Measurements from ENCODE around the gene TSACC. TPM values are rescaled to one million over a fixed set of nuclear protein-coding genes. Genes with fewer than 3 reads are reported as not detected.

Gene TSACC
- total and polyA plus RNA-seq, 4 donors, result 0.28 to 2.7 (median 0.60) TPM; not detected in 1

DNA sequence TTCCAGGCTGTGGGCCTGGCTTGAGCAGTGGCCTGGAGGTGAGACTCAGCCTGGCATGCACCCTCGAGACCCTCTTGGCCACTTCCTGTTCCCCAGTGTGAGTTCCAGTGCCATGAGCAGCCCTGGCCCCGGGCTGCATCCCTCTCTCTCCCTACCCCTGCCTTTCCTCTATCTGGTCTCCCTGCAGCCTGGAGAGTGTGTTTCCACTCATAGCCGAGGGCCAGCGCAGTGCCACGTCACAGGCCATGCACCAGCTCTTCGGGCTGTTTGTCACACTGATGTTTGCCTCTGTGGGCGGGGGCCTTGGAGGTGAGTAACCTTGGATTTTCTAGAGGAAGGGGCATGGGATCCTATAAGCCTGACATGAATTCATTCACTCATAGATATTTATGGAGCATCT lies 44.2 kb downstream of the TSACC start:
- Histone ChIP-seq H3K27ac (ENCODE audit: low read depth in 1 of 2, low read length in 2 of 2) (no peak overlapping the region), H3K4me1 (ENCODE audit: control insufficient read depth in 4 of 4, insufficient read depth in 4 of 4, low read length in 3 of 4) (no peaks in the 10 kb centered on the region), H3K27me3 (ENCODE audit: control insufficient read depth in 4 of 4, insufficient read depth in 4 of 4, low read length in 3 of 4) (no peaks in the 10 kb centered on the region), H3K9me3 (ENCODE audit: control insufficient read depth in 4 of 4, low read length in 3 of 4) (no peaks in the 10 kb centered on the region), H3K36me3 (ENCODE audit: control insufficient read depth in 4 of 4, insufficient read depth in 3 of 4, low read depth in 1 of 4, low read length in 3 of 4) (no peaks in the 10 kb centered on the region), H3K9ac (ENCODE audit: low read depth in 1 of 2, low read length in 2 of 2) (no peak overlapping the region), H3K4me3 (ENCODE audit: low read depth in 1 of 3, low read length in 3 of 3) (no peak overlapping the region)
- TF ChIP-seq, protein P1, sequence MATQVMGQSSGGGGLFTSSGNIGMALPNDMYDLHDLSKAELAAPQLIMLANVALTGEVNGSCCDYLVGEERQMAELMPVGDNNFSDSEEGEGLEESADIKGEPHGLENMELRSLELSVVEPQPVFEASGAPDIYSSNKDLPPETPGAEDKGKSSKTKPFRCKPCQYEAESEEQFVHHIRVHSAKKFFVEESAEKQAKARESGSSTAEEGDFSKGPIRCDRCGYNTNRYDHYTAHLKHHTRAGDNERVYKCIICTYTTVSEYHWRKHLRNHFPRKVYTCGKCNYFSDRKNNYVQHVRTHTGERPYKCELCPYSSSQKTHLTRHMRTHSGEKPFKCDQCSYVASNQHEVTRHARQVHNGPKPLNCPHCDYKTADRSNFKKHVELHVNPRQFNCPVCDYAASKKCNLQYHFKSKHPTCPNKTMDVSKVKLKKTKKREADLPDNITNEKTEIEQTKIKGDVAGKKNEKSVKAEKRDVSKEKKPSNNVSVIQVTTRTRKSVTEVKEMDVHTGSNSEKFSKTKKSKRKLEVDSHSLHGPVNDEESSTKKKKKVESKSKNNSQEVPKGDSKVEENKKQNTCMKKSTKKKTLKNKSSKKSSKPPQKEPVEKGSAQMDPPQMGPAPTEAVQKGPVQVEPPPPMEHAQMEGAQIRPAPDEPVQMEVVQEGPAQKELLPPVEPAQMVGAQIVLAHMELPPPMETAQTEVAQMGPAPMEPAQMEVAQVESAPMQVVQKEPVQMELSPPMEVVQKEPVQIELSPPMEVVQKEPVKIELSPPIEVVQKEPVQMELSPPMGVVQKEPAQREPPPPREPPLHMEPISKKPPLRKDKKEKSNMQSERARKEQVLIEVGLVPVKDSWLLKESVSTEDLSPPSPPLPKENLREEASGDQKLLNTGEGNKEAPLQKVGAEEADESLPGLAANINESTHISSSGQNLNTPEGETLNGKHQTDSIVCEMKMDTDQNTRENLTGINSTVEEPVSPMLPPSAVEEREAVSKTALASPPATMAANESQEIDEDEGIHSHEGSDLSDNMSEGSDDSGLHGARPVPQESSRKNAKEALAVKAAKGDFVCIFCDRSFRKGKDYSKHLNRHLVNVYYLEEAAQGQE (IDR thresholded peaks at IDR 0.05), result no peak
- TF ChIP-seq, protein P2, sequence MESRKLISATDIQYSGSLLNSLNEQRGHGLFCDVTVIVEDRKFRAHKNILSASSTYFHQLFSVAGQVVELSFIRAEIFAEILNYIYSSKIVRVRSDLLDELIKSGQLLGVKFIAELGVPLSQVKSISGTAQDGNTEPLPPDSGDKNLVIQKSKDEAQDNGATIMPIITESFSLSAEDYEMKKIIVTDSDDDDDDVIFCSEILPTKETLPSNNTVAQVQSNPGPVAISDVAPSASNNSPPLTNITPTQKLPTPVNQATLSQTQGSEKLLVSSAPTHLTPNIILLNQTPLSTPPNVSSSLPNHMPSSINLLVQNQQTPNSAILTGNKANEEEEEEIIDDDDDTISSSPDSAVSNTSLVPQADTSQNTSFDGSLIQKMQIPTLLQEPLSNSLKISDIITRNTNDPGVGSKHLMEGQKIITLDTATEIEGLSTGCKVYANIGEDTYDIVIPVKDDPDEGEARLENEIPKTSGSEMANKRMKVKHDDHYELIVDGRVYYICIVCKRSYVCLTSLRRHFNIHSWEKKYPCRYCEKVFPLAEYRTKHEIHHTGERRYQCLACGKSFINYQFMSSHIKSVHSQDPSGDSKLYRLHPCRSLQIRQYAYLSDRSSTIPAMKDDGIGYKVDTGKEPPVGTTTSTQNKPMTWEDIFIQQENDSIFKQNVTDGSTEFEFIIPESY (IDR thresholded peaks at IDR 0.05), result no peak
- TF ChIP-seq JUND (IDR thresholded peaks at IDR 0.05) (no peak), YY1 (IDR thresholded peaks at IDR 0.05) (no peak), SP1 (IDR thresholded peaks at IDR 0.05) (no peak), NR2F2 (IDR thresholded peaks at IDR 0.05) (no peak), FOXA2 (IDR thresholded peaks at IDR 0.05) (no peak), RXRA (IDR thresholded peaks at IDR 0.05) (no peak), EGR1 (IDR thresholded peaks at IDR 0.05; ENCODE audit: low read depth in 2 of 2) (no peak), RAD21 (IDR thresholded peaks at IDR 0.05) (no peak), HNF4A (conservative IDR thresholded peaks at IDR 0.05) (no peak), TAF1 (conservative IDR thresholded peaks at IDR 0.05) (no peak), HNF4G (IDR thresholded peaks at IDR 0.05) (no peak), FOXA1 (IDR thresholded peaks at IDR 0.05) (no peak), GABPA (IDR thresholded peaks at IDR 0.05 in 1 of 2, conservative IDR thresholded peaks at IDR 0.05 in 1 of 2) (no peak)
- TF ChIP-seq, protein P3, sequence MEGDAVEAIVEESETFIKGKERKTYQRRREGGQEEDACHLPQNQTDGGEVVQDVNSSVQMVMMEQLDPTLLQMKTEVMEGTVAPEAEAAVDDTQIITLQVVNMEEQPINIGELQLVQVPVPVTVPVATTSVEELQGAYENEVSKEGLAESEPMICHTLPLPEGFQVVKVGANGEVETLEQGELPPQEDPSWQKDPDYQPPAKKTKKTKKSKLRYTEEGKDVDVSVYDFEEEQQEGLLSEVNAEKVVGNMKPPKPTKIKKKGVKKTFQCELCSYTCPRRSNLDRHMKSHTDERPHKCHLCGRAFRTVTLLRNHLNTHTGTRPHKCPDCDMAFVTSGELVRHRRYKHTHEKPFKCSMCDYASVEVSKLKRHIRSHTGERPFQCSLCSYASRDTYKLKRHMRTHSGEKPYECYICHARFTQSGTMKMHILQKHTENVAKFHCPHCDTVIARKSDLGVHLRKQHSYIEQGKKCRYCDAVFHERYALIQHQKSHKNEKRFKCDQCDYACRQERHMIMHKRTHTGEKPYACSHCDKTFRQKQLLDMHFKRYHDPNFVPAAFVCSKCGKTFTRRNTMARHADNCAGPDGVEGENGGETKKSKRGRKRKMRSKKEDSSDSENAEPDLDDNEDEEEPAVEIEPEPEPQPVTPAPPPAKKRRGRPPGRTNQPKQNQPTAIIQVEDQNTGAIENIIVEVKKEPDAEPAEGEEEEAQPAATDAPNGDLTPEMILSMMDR (IDR thresholded peaks at IDR 0.05; ENCODE audit: low read depth, low read length, missing input control), result no peak
- TF ChIP-seq, protein P4, sequence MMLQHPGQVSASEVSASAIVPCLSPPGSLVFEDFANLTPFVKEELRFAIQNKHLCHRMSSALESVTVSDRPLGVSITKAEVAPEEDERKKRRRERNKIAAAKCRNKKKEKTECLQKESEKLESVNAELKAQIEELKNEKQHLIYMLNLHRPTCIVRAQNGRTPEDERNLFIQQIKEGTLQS (IDR thresholded peaks at IDR 0.05), result no peak
- TF ChIP-seq, protein P5, sequence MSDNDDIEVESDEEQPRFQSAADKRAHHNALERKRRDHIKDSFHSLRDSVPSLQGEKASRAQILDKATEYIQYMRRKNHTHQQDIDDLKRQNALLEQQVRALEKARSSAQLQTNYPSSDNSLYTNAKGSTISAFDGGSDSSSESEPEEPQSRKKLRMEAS (IDR thresholded peaks at IDR 0.05), result no peak
- DNase-seq (ENCODE audit: low spot score), result no peak
- WGBS, result 72% methylated on average over 7 of the region's 7 CpGs
